GM23338 (cell line): ENCODE data around the gene RFX8. TPM values are rescaled to one million over a fixed set of nuclear protein-coding genes. Genes with fewer than 3 reads are reported as not detected.
A peak's percentile ranks its signal among the peaks of the same experiment; 100 is the strongest.

Experiments
- ATAC-seq: fragments of 200-7000 bp; cut with Tn5 transposase; 3 replicates; pipeline ENCODE4 v1.9.1; 2020
- DNase-seq: peaks from one replicate; pipeline ENCODE4 v3.0.0-alpha.2; 2015; ENCODE audit warnings: low spot score
- H2AFZ ChIP-seq: fragments of 200-600 bp; sonication (generic); 2 replicates; pipeline ENCODE4 v1.8.0; 2016; ENCODE audit warnings: antibody characterized with exemption, mild to moderate bottlenecking, moderate library complexity
- H3F3A ChIP-seq: fragments of 200-600 bp; sonication (generic); replicated peaks from 2 replicates; pipeline ENCODE4 v1.8.0; 2017; ENCODE audit warnings: antibody characterized with exemption, mixed run types, low read depth
- H3K27ac ChIP-seq: fragments of 200-600 bp; sonication (generic); 2 replicates; pipeline ENCODE4 v1.6.1; 2016; ENCODE audit warnings: low read depth
- H3K27me3 ChIP-seq: fragments of 200-600 bp; sonication (generic); 2 replicates; pipeline ENCODE4 v1.8.0; 2016; ENCODE audit warnings: mild to moderate bottlenecking, mixed run types, moderate library complexity; ENCODE audit not compliant: insufficient read depth
- H3K36me3 ChIP-seq: fragments of 200-600 bp; sonication (generic); 2 replicates; pipeline ENCODE4 v1.8.0; 2016; ENCODE audit warnings: mild to moderate bottlenecking; ENCODE audit not compliant: insufficient read depth
- H3K4me1 ChIP-seq: fragments of 200-600 bp; sonication (generic); 2 replicates; pipeline ENCODE4 v1.8.0; 2016; ENCODE audit warnings: mild to moderate bottlenecking, moderate library complexity; ENCODE audit not compliant: insufficient read depth
- H3K4me2 ChIP-seq: fragments of 200-600 bp; sonication (generic); 2 replicates; pipeline ENCODE4 v1.7.1; 2017; ENCODE audit warnings: mixed run types
- H3K4me3 ChIP-seq: fragments of 200-600 bp; sonication (generic); 2 replicates; pipeline ENCODE4 v1.6.1; 2016; ENCODE audit warnings: mixed run types
- H3K79me2 ChIP-seq: fragments of 200-600 bp; sonication (generic); replicated peaks from 2 replicates; pipeline ENCODE4 v1.8.0; 2017; ENCODE audit warnings: mild to moderate bottlenecking; ENCODE audit not compliant: insufficient read depth
- H3K9me2 ChIP-seq: fragments of 200-600 bp; sonication (generic); 2 replicates; pipeline ENCODE4 v1.8.0; 2017; ENCODE audit not compliant: insufficient read depth
- H4K20me1 ChIP-seq: fragments of 200-600 bp; sonication (generic); replicated peaks from 2 replicates; pipeline ENCODE4 v1.8.0; 2017; ENCODE audit warnings: mild to moderate bottlenecking; ENCODE audit not compliant: insufficient read depth
- H3K27ac Mint-ChIP-seq: 2 replicates; pipeline ENCODE4 v1.8.0; 2020; ENCODE audit warnings: inconsistent platforms, mild to moderate bottlenecking, moderate library complexity, mixed read lengths
- H3K27me3 Mint-ChIP-seq: 3 replicates; pipeline ENCODE4 v1.8.0; 2022; ENCODE audit warnings: low read depth, mild to moderate bottlenecking, moderate library complexity, mixed read lengths, inconsistent platforms; ENCODE audit not compliant: insufficient read depth, poor library complexity
- H3K36me3 Mint-ChIP-seq: 3 replicates; pipeline ENCODE4 v1.8.0; 2021; ENCODE audit warnings: low read depth, mild to moderate bottlenecking, inconsistent platforms, moderate library complexity, mixed read lengths
- H3K4me1 Mint-ChIP-seq: 3 replicates; pipeline ENCODE4 v1.8.0; 2020; ENCODE audit warnings: mild to moderate bottlenecking, inconsistent platforms, mixed read lengths
- H3K4me3 Mint-ChIP-seq: 3 replicates; pipeline ENCODE4 v1.8.0; 2021; ENCODE audit warnings: moderate library complexity, mild to moderate bottlenecking, inconsistent platforms, mixed read lengths
- H3K9me3 Mint-ChIP-seq: 3 replicates; pipeline ENCODE4 v1.8.0; 2020; ENCODE audit warnings: moderate library complexity, mild to moderate bottlenecking, inconsistent platforms, mixed read lengths
- EZH2 ChIP-seq: fragments of 200-600 bp; sonication (generic); IDR thresholded peaks from one replicate; pipeline ENCODE4 v1.8.0; 2017; ENCODE audit warnings: antibody characterized with exemption, mild to moderate bottlenecking, low read depth; ENCODE audit not compliant: unreplicated experiment
- REST ChIP-seq: IDR thresholded peaks from one replicate; pipeline ENCODE4 v1.6.1; 2018; ENCODE audit warnings: antibody characterized with exemption; ENCODE audit not compliant: unreplicated experiment
- polyA plus RNA-seq: library from polyadenylated mRNA; unstranded; fragments of >200 nt; fragmentation: Nextera tagmentation; extraction: Ambion mirVana; gene quantifications from 2 replicates; pipeline ENCODE4 v1.2.1, GENCODE V29; 2016
- total RNA-seq: library from RNA; depleted of rRNA; stranded (reverse); fragments of >200 nt; shearing (Covaris generic); gene quantifications from 2 replicates; pipeline ENCODE4 v1.2.3, GENCODE V29; 2014
- TF ChIP-seq, protein P1 (sequence below): fragments of 250-450 bp; sonication (Bioruptor Pico); IDR thresholded peaks from 2 replicates; pipeline ENCODE4 v1.5.0; 2020; ENCODE audit warnings: mild to moderate bottlenecking, moderate library complexity

The RFX8 gene
- total and polyA plus RNA-seq, 2 experiments from 2014 or later = 0.65 to 1.5 TPM

GRCh38 chr2:101500860-101501259 lies 25.9 kb upstream of the RFX8 start:
- H3K4me2 ChIP-seq = no peak overlapping the region

More at GRCh38 chr2:101500860-101501259, 25.9 kb upstream of the RFX8 start:
- 0 out of 2 replicates have a peak overlapping the region, but pooled peaks have one; percentile 2 for H2AFZ ChIP-seq
- Mint-ChIP-seq H3K9me3 (no peaks in the 10 kb centered on the region), H3K27ac (no peak overlapping the region), H3K4me1 (no peaks in the 10 kb centered on the region), H3K4me3 (no peak overlapping the region), H3K27me3 (peaks cover 4% of the 10 kb centered on the region), H3K36me3 (no peaks in the 10 kb centered on the region)
- TF ChIP-seq REST = no peak
- TF ChIP-seq EZH2 = no peak
- TF ChIP-seq, protein P1, sequence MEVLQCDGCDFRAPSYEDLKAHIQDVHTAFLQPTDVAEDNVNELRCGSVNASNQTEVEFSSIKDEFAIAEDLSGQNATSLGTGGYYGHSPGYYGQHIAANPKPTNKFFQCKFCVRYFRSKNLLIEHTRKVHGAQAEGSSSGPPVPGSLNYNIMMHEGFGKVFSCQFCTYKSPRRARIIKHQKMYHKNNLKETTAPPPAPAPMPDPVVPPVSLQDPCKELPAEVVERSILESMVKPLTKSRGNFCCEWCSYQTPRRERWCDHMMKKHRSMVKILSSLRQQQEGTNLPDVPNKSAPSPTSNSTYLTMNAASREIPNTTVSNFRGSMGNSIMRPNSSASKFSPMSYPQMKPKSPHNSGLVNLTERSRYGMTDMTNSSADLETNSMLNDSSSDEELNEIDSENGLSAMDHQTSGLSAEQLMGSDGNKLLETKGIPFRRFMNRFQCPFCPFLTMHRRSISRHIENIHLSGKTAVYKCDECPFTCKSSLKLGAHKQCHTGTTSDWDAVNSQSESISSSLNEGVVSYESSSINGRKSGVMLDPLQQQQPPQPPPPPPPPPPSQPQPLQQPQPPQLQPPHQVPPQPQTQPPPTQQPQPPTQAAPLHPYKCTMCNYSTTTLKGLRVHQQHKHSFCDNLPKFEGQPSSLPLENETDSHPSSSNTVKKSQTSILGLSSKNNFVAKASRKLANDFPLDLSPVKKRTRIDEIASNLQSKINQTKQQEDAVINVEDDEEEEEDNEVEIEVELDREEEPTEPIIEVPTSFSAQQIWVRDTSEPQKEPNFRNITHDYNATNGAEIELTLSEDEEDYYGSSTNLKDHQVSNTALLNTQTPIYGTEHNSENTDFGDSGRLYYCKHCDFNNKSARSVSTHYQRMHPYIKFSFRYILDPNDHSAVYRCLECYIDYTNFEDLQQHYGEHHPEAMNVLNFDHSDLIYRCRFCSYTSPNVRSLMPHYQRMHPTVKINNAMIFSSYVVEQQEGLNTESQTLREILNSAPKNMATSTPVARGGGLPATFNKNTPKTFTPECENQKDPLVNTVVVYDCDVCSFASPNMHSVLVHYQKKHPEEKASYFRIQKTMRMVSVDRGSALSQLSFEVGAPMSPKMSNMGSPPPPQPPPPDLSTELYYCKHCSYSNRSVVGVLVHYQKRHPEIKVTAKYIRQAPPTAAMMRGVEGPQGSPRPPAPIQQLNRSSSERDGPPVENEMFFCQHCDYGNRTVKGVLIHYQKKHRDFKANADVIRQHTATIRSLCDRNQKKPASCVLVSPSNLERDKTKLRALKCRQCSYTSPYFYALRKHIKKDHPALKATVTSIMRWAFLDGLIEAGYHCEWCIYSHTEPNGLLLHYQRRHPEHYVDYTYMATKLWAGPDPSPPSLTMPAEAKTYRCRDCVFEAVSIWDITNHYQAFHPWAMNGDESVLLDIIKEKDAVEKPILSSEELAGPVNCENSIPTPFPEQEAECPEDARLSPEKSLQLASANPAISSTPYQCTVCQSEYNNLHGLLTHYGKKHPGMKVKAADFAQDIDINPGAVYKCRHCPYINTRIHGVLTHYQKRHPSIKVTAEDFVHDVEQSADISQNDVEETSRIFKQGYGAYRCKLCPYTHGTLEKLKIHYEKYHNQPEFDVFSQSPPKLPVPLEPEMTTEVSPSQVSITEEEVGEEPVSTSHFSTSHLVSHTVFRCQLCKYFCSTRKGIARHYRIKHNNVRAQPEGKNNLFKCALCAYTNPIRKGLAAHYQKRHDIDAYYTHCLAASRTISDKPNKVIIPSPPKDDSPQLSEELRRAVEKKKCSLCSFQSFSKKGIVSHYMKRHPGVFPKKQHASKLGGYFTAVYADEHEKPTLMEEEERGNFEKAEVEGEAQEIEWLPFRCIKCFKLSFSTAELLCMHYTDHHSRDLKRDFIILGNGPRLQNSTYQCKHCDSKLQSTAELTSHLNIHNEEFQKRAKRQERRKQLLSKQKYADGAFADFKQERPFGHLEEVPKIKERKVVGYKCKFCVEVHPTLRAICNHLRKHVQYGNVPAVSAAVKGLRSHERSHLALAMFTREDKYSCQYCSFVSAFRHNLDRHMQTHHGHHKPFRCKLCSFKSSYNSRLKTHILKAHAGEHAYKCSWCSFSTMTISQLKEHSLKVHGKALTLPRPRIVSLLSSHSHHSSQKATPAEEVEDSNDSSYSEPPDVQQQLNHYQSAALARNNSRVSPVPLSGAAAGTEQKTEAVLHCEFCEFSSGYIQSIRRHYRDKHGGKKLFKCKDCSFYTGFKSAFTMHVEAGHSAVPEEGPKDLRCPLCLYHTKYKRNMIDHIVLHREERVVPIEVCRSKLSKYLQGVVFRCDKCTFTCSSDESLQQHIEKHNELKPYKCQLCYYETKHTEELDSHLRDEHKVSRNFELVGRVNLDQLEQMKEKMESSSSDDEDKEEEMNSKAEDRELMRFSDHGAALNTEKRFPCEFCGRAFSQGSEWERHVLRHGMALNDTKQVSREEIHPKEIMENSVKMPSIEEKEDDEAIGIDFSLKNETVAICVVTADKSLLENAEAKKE (CRISPR knock-in tag) = no peak
- no peaks in the 10 kb centered on the region for H3F3A ChIP-seq
- ATAC-seq (no peak), DNase-seq (no peak)
- H3K4me1 ChIP-seq = no peaks in the 10 kb centered on the region
- H3K9me2 ChIP-seq = no peaks in the 10 kb centered on the region; the same call in 1 of the 2 replicates
- no peaks in the 10 kb centered on the region for H3K36me3 ChIP-seq
- no peaks in the 10 kb centered on the region for H3K27me3 ChIP-seq
- no peak overlapping the region for H3K4me3 ChIP-seq
- no peak overlapping the region for H3K27ac ChIP-seq
- H4K20me1 ChIP-seq = no peaks in the 10 kb centered on the region
- no peaks in the 10 kb centered on the region for H3K79me2 ChIP-seq
